ENCODE results near the gene CHST1.

Gene CHST1

DNA sequence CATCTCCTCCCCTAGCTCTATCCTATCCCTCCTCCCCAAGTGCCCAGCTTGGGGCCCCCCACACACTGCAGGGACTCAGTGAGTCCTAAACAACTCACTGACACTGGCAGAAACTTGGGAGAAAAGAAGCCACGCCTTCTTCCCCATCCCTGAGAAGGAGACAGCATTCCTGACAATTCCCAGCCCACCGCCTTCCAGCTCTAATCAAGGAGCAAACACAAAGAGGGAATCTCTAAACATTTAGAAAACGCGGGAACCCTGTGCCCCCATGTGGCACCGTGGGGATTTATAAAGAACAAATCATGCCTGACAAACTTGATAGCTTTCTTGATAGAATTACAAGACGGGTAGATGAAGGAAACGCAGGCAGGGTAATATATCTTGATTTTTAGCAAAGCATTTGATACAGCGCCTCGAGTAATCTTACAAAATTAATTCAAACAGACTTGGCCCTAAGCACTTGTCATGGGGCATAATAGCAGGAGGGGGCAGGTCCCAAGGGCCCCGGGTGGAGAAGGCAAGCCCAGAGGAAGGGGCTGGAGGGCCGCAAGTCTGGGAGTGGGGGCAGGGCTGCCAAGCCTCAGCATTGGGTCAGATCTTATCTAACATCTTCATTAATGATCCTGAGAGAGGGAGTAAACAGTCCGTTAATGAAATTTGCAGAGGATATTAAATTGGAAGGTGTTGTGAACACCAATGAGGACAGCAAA, 4.5 kb downstream of the CHST1 start:
- no peak for DNase-seq (ENCODE audit: low read depth, low spot score)

- no peak for DNase-seq (ENCODE audit: low read depth, low spot score)
Observed at GRCh38 chr11:45659818-45660160, 5.6 kb downstream of the CHST1 start.

GRCh38 chr11:45659031-45659817, 6.2 kb downstream of the CHST1 start:
- no peak for DNase-seq (ENCODE audit: low read depth, low spot score)

- no peak for DNase-seq (ENCODE audit: low read depth, low spot score)
Observed at GRCh38 chr11:45658292-45658991, 7.0 kb downstream of the CHST1 start.

DNA sequence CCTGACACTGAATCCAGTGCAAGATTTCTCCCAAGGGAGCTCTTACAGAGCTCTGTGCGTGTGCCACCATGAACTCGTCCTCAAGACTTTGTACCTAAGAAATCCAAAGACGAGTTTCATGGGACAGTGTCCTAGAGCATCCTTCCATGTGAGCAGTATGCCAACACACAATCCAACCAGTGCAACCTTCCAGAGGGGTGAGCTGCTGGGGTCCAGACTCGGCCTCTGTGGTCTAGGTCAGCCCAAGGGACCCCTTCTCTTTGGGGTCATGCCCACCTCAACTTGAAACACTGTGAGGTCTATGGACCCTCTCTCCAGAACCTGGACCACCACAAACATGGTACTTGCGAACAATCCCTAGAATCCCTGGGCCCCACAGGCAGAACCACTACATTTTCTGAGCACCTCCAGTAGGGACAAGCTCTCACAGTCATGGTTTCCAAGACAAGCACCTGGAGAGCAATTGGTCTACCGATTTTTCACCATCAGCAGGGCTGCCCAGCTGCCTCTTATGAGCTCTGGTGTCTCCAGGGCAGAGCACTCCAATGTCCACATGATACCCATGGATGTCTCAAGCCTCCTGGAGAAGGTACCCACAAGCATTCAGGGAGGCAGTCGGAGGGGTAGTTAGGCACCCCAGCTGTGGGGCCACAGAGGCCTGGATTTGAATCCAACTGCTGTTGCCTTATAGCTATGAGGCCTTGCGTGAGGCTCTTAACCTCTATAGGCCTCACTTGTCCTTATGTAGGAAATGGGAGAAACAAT, 7.7 kb downstream of the CHST1 start:
- DNase-seq (ENCODE audit: low read depth, low spot score), result no peak

GRCh38 chr11:45655831-45656230, 9.6 kb downstream of the CHST1 start:
- DNase-seq (ENCODE audit: low read depth, low spot score), result no peak

DNA sequence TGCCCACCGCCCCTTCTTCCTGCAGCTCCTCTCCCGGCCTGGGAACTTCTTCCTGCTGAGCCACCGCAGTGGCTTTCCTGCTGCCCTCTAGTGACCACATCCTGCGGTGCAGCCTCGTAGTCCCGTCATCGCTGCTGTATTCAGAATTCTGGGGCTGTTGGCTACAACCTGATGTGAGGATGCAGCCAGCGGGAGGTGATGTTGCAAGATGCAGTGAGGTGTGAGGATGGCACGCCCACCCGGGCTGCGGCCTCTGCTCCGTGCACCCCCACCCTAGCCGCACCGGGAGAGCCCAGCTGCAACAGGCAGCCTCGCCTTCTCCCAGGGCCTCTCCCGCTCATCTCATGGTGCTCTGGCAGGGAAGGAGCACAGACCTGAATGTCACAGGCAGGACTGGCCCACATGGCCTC, 10.1 kb downstream of the CHST1 start:
- peak; percentile 67 for DNase-seq (ENCODE audit: low read depth, low spot score)

GRCh38 chr11:45655012-45655283, 10.5 kb downstream of the CHST1 start:
- DNase-seq (ENCODE audit: low read depth, low spot score), result no peak

DNA sequence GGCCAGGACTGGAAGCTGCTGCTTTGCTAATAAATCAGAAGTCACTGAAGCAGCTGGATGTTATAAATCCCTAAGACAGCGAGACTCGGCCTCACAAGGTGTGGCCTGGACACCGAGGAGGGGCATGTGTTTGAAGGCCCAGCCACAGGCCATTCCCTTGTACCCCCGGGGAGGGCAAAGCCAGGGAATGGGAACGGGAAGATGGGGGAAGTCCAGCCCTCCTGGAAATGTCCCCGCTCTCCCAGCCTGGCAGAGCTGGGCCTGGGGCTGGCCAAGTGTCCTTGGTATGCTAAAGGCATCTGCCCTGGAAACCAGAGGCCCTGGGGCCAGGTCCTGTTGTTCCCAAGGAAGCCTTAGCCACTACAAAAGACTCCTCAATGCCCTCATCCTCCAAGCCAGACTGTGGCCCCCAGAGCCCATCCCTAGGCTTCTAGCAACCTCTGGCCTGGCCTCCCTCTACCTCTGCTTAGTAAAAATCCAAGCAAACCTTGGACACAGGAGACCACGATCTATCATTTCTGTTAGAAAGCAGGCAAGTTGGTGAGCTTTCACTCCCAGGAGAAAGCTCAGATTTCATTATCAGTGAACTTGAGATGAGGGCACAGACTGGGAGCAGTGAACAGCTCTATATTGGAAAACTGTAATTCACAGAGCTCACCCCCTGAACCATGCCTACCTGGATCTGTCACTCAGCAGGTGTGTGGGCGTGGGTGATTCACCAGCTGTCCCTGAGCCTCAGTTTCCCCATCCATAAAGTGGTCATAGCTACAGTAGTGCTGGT, 11.0 kb downstream of the CHST1 start:
- no peak for DNase-seq (ENCODE audit: low read depth, low spot score)

- DNase-seq (ENCODE audit: low read depth, low spot score), result no peak
Observed at GRCh38 chr11:45653277-45653676, 12.1 kb downstream of the CHST1 start.

- DNase-seq (ENCODE audit: low read depth, low spot score), result no peak
Observed at GRCh38 chr11:45652781-45653180, 12.6 kb downstream of the CHST1 start.

- no peak for DNase-seq (ENCODE audit: low read depth, low spot score)
Observed at GRCh38 chr11:45651841-45652749, 13.3 kb downstream of the CHST1 start.

DNA sequence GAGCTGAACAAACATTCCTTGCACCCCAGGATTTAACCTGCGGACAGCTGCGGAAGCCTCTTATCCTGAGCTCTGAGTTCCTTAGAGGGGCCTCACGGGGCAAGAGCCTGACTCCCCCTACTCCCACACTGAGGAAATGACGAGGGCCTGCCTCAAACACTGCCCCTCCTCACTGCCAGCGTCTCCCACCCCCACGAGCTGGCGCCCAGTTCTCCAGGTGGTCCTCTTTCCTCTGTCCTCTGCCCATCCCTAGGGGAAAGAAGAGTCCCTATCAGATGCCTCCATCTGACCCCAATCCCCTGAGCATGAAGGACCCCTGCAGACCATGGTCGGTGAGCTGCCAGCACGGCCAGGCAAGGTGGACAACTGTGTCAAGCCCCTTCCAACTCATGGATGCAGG, 14.3 kb downstream of the CHST1 start:
- no peak for DNase-seq (ENCODE audit: low read depth, low spot score)

DNA sequence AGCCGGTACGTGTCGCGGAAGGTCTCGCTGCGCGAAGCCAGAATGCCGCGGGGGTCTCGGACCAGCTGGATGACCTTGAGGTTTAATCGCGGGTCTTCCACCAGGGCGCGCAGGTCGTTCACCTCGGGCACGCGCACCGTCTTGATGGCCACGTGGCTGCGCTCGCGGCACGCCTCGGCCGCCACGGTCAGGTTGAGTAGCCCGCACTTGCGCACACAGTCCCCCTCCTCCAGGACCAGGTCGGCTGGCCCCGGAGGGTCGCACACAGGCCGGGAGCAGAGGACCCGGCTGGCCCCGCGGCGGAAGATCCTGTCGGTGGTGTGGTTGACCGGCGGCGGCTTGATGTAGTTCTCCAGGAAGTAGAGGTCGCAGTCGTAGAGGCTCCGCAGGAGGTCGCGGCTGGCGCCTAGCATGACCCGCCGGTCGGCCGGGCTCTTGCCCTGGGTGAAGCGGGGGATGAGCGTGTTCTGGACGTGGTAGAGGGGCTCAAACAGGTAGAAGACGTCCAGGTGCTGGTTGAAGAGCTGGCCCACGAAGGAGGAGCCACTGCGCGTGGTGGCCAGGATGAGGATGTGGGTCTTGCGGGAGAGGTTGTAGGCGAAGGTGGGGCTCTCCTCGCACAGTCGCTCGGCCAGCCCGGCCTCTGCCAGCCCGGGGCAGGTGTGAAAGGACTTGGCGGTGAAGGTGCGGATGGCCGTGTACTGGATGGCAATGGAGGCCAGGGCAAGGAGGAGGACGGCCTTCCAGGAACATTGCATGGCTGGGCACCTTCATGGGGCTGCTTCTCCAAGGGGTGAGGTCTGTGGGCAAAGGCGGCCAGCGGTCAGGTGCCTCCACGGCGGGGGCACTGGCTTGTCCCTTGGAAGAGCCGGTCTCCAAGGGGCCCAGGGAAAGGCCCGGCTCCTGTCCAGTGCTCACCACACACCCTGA, 15.0 kb downstream of the CHST1 start:
- no peak for DNase-seq (ENCODE audit: low read depth, low spot score)

DNA sequence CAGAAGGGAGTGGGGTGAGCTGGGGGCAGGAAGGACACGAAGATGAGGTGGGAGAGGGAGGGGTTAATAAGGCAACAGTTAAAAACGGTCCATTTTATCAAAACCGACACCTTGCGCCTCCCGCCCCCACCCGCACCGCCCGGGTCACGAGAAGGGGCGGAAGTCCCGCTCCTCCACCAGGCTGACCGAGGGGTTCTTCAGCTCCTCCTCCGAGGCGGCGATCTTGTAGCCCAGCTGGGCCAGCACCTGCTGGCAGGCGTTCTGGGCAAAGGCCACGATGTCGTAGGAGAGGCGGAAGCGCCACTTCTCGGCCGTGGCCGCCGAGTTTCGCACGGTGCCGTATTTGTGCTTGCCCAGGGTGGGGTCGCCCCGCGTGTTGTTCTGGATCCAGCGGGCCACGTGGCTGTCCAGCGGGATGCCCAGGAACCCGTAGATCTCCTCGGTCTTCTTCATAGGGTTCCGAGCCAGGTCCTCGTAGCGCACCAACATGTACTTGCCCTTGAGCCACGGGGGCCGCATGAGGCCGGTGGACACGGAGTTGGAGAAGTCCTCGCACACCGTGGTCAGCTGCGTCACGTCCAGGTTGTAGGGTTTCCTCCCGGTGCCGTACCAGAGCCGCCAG, 15.8 kb downstream of the CHST1 start:
- DNase-seq (ENCODE audit: low read depth, low spot score), result no peak

DNA sequence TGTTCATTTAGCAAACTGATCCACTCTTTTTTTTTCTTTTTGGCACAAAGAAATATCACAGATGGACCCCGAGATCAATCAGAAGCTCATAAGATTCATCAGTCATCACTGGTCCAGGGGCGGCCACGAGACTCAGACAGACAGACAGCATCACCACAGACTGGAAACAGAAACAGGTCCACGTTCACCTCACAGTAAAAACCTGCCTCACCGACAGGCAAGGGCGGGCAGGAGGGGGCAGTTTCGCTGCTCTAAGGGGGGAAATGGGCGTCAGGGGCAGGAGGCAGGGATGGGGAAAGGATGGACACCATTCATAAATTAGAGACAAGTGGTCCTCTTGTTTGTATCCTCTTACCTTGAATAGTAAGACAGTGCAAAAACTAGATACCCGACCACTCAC, 16.5 kb downstream of the CHST1 start:
- DNase-seq (ENCODE audit: low read depth, low spot score), result no peak

- DNase-seq (ENCODE audit: low read depth, low spot score), result no peak
Observed at GRCh38 chr11:45647786-45648185, 17.6 kb downstream of the CHST1 start.

GRCh38 chr11:45647329-45647728, 18.1 kb downstream of the CHST1 start:
- no peak for DNase-seq (ENCODE audit: low read depth, low spot score)

All from iPS DF 19.7 (cell line).